MM.1S (cell line): Measurements from ENCODE around the gene AGFG1.

ENCODE experiments used
- DNase-seq: peaks from one replicate; pipeline ENCODE4 v3.0.0-alpha.2; 2015
- H2AFZ ChIP-seq: fragments of 300-600 bp; sonication (generic); 2 replicates; pipeline ENCODE4 v1.6.0; 2016; ENCODE audit warnings: antibody characterized with exemption, low read length
- H3F3A ChIP-seq: fragments of 300-600 bp; sonication (generic); 2 replicates; pipeline ENCODE4 v1.6.1; 2016; ENCODE audit warnings: mild to moderate bottlenecking, antibody characterized with exemption, low read length, moderate library complexity, mixed read lengths; ENCODE audit not compliant: insufficient read depth
- H3K27ac ChIP-seq: fragments of 300-600 bp; sonication (generic); 2 replicates; pipeline ENCODE4 v1.5.1; 2016; ENCODE audit warnings: mild to moderate bottlenecking, low read length
- H3K27me3 ChIP-seq: fragments of 300-600 bp; sonication (generic); replicated peaks from 2 replicates; pipeline ENCODE4 v1.6.0; 2016; ENCODE audit warnings: low read length; ENCODE audit not compliant: insufficient read depth
- H3K36me3 ChIP-seq: fragments of 300-600 bp; sonication (generic); replicated peaks from 2 replicates; pipeline ENCODE4 v1.6.1; 2016; ENCODE audit warnings: mild to moderate bottlenecking, low read length, mixed read lengths; ENCODE audit not compliant: insufficient read depth
- H3K4me1 ChIP-seq: fragments of 300-600 bp; sonication (generic); 2 replicates; pipeline ENCODE4 v1.6.1; 2016; ENCODE audit warnings: low read length, mixed read lengths
- H3K4me2 ChIP-seq: fragments of 300-600 bp; sonication (generic); 2 replicates; pipeline ENCODE4 v1.6.0; 2016; ENCODE audit warnings: low read depth, low read length
- H3K4me3 ChIP-seq: fragments of 300-600 bp; sonication (generic); 2 replicates; pipeline ENCODE4 v1.5.1; 2016; ENCODE audit warnings: low read length, mixed read lengths
- H3K79me2 ChIP-seq: fragments of 300-600 bp; sonication (generic); 2 replicates; pipeline ENCODE4 v1.6.1; 2016; ENCODE audit warnings: mixed run types, low read length, mixed read lengths
- H3K9ac ChIP-seq: fragments of 300-600 bp; sonication (generic); 2 replicates; pipeline ENCODE4 v1.6.1; 2016; ENCODE audit warnings: low read length, mixed read lengths
- H3K9me2 ChIP-seq: fragments of 300-600 bp; sonication (generic); replicated peaks from 2 replicates; pipeline ENCODE4 v1.6.1; 2016; ENCODE audit warnings: mild to moderate bottlenecking, low read length, mixed read lengths; ENCODE audit not compliant: insufficient read depth
- H3K9me3 ChIP-seq: fragments of 300-600 bp; sonication (generic); replicated peaks from 2 replicates; pipeline ENCODE4 v1.6.1; 2016; ENCODE audit warnings: mild to moderate bottlenecking, low read length, mixed read lengths; ENCODE audit not compliant: insufficient read depth
- H4K20me1 ChIP-seq: fragments of 300-600 bp; sonication (generic); 2 replicates; pipeline ENCODE4 v1.6.1; 2016; ENCODE audit warnings: mild to moderate bottlenecking, low read length, moderate library complexity, mixed read lengths; ENCODE audit not compliant: insufficient read depth
- CTCF ChIP-seq: fragments of 300-600 bp; sonication (generic); IDR thresholded peaks from 2 replicates; pipeline ENCODE4 v1.5.1; 2016; ENCODE audit warnings: antibody characterized with exemption, low read length, mixed read lengths
- EZH2 ChIP-seq: fragments of 300-600 bp; sonication (generic); optimal IDR thresholded peaks from 2 replicates; pipeline ENCODE3; 2017; ENCODE audit warnings: low read depth, mild to moderate bottlenecking, antibody characterized with exemption, low read length, mixed read lengths
- EZH2phosphoT487 ChIP-seq: fragments of 300-600 bp; sonication (generic); IDR thresholded peaks from 2 replicates; pipeline ENCODE4 v1.6.1; 2018; ENCODE audit warnings: antibody characterized with exemption, low read length

AGFG1 gene

GRCh38 chr2:227507963-227508362 is 36.0 kb downstream of the AGFG1 start:
- peaks cover 98% of the 10 kb centered on the region for H3K79me2 ChIP-seq
- no peaks in the 10 kb centered on the region for H3K36me3 ChIP-seq
- H2AFZ ChIP-seq = no peak overlapping the region
- TF ChIP-seq EZH2 (no peak), CTCF (no peak), EZH2phosphoT487 (no peak)
- H3K9me3 ChIP-seq = no peaks in the 10 kb centered on the region
- H3K9ac ChIP-seq = no peak overlapping the region
- no peak overlapping the region for H3K4me3 ChIP-seq
- H4K20me1 ChIP-seq = peaks cover 54% of the 10 kb centered on the region
- H3K9me2 ChIP-seq = no peaks in the 10 kb centered on the region
- peaks cover 7% of the 10 kb centered on the region; the same call in 1 of the 2 replicates for H3K4me1 ChIP-seq
- H3F3A ChIP-seq = no peaks in the 10 kb centered on the region
- H3K27me3 ChIP-seq = no peaks in the 10 kb centered on the region
- no peak overlapping the region for H3K27ac ChIP-seq
- H3K4me2 ChIP-seq = no peak overlapping the region
- no peak for DNase-seq

- H3K9ac ChIP-seq = no peak overlapping the region
- H3K27me3 ChIP-seq = no peaks in the 10 kb centered on the region
- TF ChIP-seq EZH2 (no peak), EZH2phosphoT487 (no peak), CTCF (no peak)
- H3K4me2 ChIP-seq = no peak overlapping the region
- no peak for DNase-seq
- H4K20me1 ChIP-seq = peaks cover 45% of the 10 kb centered on the region
- H2AFZ ChIP-seq = no peak overlapping the region
- H3K36me3 ChIP-seq = no peaks in the 10 kb centered on the region
- H3K4me3 ChIP-seq = no peak overlapping the region
- no peaks in the 10 kb centered on the region for H3K9me3 ChIP-seq
- H3K27ac ChIP-seq = no peak overlapping the region
- peaks cover 7% of the 10 kb centered on the region; the same call in 1 of the 2 replicates for H3K4me1 ChIP-seq
- no peaks in the 10 kb centered on the region for H3F3A ChIP-seq
- H3K79me2 ChIP-seq = peaks cover 98% of the 10 kb centered on the region
- no peaks in the 10 kb centered on the region for H3K9me2 ChIP-seq
Observed at GRCh38 chr2:227509076-227509475, 37.1 kb downstream of the AGFG1 start.

- no peak for DNase-seq
- H3K4me2 ChIP-seq = no peak overlapping the region
Observed at GRCh38 chr2:227509824-227510619, 38.1 kb downstream of the AGFG1 start.

More at GRCh38 chr2:227509824-227510619, 38.1 kb downstream of the AGFG1 start:
- Histone ChIP-seq H2AFZ (no peak overlapping the region), H3K79me2 (peaks cover 98% of the 10 kb centered on the region), H3K9ac (no peak overlapping the region), H4K20me1 (peaks cover 41% of the 10 kb centered on the region), H3K27ac (no peak overlapping the region), H3K27me3 (no peaks in the 10 kb centered on the region), H3K9me3 (no peaks in the 10 kb centered on the region), H3K4me3 (no peak overlapping the region), H3K9me2 (no peaks in the 10 kb centered on the region), H3F3A (no peaks in the 10 kb centered on the region), H3K36me3 (no peaks in the 10 kb centered on the region), H3K4me1 (peaks cover 3% of the 10 kb centered on the region; the same call in 1 of the 2 replicates)
- TF ChIP-seq EZH2 = no peak
- no peak for TF ChIP-seq EZH2phosphoT487
- no peak for TF ChIP-seq CTCF
